Astrocyte (in vitro differentiated cells and primary cell): ENCODE data around the gene GNB1L. TPM values are rescaled to one million over a fixed set of nuclear protein-coding genes. Genes with fewer than 3 reads are reported as not detected.

Experiments used
- DNase-seq: peaks from one replicate; pipeline ENCODE4 v3.0.0-alpha.2; 2010; ENCODE audit warnings: low read depth
- FAIRE-seq: peaks from 2 replicates; lab custom pipeline; 2011; peaks lifted over from hg19 to GRCh38; lab: Jason Lieb, UNC
- H2AFZ ChIP-seq: 2 replicates; pipeline ENCODE4 v1.6.0; 2012; ENCODE audit warnings: low read depth, low read length, inconsistent platforms
- H3K27ac ChIP-seq: 2 replicates; pipeline ENCODE4 v1.5.1; 2011; ENCODE audit warnings: low read depth, low read length, inconsistent platforms
- H3K27me3 ChIP-seq: 2 replicates; pipeline ENCODE4 v1.6.0; 2011; ENCODE audit warnings: low read length, inconsistent platforms; ENCODE audit not compliant: insufficient read depth
- H3K36me3 ChIP-seq: 2 replicates; pipeline ENCODE4 v1.5.1; 2011; ENCODE audit warnings: low read length, inconsistent platforms; ENCODE audit not compliant: insufficient read depth
- H3K4me1 ChIP-seq: 2 replicates; pipeline ENCODE4 v1.5.1; 2011; ENCODE audit warnings: low read length, inconsistent platforms; ENCODE audit not compliant: insufficient read depth
- H3K4me2 ChIP-seq: 2 replicates; pipeline ENCODE4 v1.6.0; 2012; ENCODE audit warnings: low read length, inconsistent platforms
- H3K4me3 ChIP-seq: 2 replicates; pipeline ENCODE4 v1.5.1; 2011; ENCODE audit warnings: low read depth, mild to moderate bottlenecking, low read length, inconsistent platforms; ENCODE audit not compliant: insufficient read depth
- H3K79me2 ChIP-seq: 2 replicates; pipeline ENCODE4 v1.6.0; 2012; ENCODE audit warnings: mild to moderate bottlenecking, low read length, inconsistent platforms; ENCODE audit not compliant: insufficient read depth
- H3K9ac ChIP-seq: 2 replicates; pipeline ENCODE4 v1.6.0; 2012; ENCODE audit warnings: mild to moderate bottlenecking, low read length, inconsistent platforms
- H3K9me3 ChIP-seq: 2 replicates; pipeline ENCODE4 v1.5.1; 2012; ENCODE audit warnings: low read depth, mild to moderate bottlenecking, low read length, inconsistent platforms; ENCODE audit not compliant: insufficient read depth
- H4K20me1 ChIP-seq: 2 replicates; pipeline ENCODE4 v1.6.0; 2012; ENCODE audit warnings: low read length, inconsistent platforms; ENCODE audit not compliant: insufficient read depth
- H3K27ac Mint-ChIP-seq: one replicate; pipeline ENCODE4 v1.8.0; 2021; ENCODE audit warnings: mild to moderate bottlenecking, mixed read lengths; ENCODE audit not compliant: unreplicated experiment
- H3K27me3 Mint-ChIP-seq: one replicate; pipeline ENCODE4 v1.8.0; 2021; ENCODE audit warnings: low read depth, mixed read lengths; ENCODE audit not compliant: unreplicated experiment
- H3K36me3 Mint-ChIP-seq: one replicate; pipeline ENCODE4 v1.8.0; 2021; ENCODE audit warnings: low read depth, mixed read lengths; ENCODE audit not compliant: unreplicated experiment
- H3K4me1 Mint-ChIP-seq: one replicate; pipeline ENCODE4 v1.8.0; 2021; ENCODE audit warnings: low read depth, mixed read lengths; ENCODE audit not compliant: unreplicated experiment
- H3K4me3 Mint-ChIP-seq: one replicate; pipeline ENCODE4 v1.8.0; 2021; ENCODE audit warnings: mild to moderate bottlenecking, moderate library complexity, mixed read lengths; ENCODE audit not compliant: unreplicated experiment
- H3K9me3 Mint-ChIP-seq: one replicate; pipeline ENCODE4 v1.8.0; 2021; ENCODE audit warnings: mild to moderate bottlenecking, mixed read lengths; ENCODE audit not compliant: unreplicated experiment
- EZH2 ChIP-seq: IDR thresholded peaks from 2 replicates; pipeline ENCODE4 v1.6.1; 2012; ENCODE audit warnings: mild to moderate bottlenecking, low read length, inconsistent platforms; ENCODE audit not compliant: insufficient read depth
- total RNA-seq: library from RNA; stranded (reverse); gene quantifications from 2 replicates; pipeline ENCODE4 v1.2.1, GENCODE V29; 2021
- TF ChIP-seq, protein P1 (sequence below): IDR thresholded peaks from 2 replicates; pipeline ENCODE4 v1.5.1; 2011; ENCODE audit warnings: low read depth, mild to moderate bottlenecking, inconsistent platforms, low read length, moderate library complexity; ENCODE audit not compliant: insufficient read depth

The GNB1L gene
- total RNA-seq, 1 donor from 2014 or later, result 14.3 TPM

DNA sequence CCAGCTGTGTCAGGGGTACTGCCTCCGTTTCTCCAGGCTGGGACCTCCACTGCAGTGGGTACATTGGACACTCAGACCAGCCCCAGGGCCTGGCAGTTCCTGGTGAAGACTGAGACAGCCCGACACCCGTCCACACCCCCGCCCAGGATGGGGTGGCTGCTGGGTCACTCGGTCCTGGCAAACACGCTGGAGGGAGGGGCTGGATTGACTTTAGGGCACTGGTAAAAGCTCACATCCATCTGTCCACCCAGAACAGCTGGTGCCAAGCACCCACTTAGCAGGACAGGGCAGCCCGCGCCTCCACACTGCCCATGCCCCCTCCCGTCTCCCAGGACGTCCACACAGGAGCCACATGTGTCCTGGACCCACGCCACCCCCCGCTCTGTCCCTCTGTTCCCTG lies 104.8 kb downstream of the GNB1L start:
- TF ChIP-seq, protein P1, sequence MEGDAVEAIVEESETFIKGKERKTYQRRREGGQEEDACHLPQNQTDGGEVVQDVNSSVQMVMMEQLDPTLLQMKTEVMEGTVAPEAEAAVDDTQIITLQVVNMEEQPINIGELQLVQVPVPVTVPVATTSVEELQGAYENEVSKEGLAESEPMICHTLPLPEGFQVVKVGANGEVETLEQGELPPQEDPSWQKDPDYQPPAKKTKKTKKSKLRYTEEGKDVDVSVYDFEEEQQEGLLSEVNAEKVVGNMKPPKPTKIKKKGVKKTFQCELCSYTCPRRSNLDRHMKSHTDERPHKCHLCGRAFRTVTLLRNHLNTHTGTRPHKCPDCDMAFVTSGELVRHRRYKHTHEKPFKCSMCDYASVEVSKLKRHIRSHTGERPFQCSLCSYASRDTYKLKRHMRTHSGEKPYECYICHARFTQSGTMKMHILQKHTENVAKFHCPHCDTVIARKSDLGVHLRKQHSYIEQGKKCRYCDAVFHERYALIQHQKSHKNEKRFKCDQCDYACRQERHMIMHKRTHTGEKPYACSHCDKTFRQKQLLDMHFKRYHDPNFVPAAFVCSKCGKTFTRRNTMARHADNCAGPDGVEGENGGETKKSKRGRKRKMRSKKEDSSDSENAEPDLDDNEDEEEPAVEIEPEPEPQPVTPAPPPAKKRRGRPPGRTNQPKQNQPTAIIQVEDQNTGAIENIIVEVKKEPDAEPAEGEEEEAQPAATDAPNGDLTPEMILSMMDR, result no peak
- TF ChIP-seq EZH2, result no peak
- no peak overlapping the region for H3K4me2 ChIP-seq
- no peaks in the 10 kb centered on the region for H4K20me1 ChIP-seq
- DNase-seq (no peak), FAIRE-seq (no peak)
- Mint-ChIP-seq H3K27ac (no peak overlapping the region), H3K4me1 (no peaks in the 10 kb centered on the region), H3K27me3 (peaks cover 39% of the 10 kb centered on the region), H3K9me3 (peaks cover 2% of the 10 kb centered on the region), H3K4me3 (no peak overlapping the region), H3K36me3 (no peaks in the 10 kb centered on the region)
- H3K36me3 ChIP-seq, result no peaks in the 10 kb centered on the region
- no peak overlapping the region for H3K4me3 ChIP-seq
- peaks cover 39% of the 10 kb centered on the region for H3K27me3 ChIP-seq
- no peak overlapping the region for H3K27ac ChIP-seq
- no peaks in the 10 kb centered on the region for H3K9me3 ChIP-seq
- H3K4me1 ChIP-seq, result peaks cover 8% of the 10 kb centered on the region
- H2AFZ ChIP-seq, result no peak overlapping the region
- H3K79me2 ChIP-seq, result no peaks in the 10 kb centered on the region
- H3K9ac ChIP-seq, result no peak overlapping the region

DNA sequence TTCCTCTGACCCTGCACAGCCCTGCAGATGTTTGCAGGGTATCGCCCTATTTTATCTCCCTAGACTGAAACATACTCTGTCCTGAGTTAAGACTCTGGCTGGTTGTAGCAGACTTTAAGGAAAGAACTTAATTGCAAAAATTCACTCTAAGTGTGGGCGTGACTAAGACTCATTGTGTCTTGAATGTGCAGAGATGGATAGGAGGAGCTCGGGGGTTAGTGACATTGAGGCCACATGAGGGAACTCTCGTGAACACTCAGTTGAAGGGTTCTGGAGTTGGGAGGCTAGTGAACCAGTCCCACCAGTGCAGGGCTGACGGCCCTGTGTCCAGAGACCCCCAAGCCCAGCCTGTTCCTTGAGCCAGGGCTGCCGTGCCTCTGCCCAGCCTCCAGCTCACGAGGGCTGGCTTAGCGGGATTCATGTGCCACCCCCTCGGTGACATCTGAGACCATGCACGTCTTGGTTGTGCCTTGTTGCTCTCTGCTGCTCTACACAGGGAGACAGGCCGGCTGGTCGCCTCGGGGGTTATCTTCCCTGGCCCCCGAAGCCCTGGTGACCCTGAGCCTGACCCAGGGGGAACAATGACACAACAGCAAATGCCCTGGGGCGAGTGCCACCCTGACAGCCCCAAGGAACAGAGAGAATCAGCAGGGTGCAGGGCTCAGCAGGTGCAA lies 105.5 kb downstream of the GNB1L start:
- H3K27me3 ChIP-seq, result peaks cover 31% of the 10 kb centered on the region
- H3K36me3 ChIP-seq, result no peaks in the 10 kb centered on the region

DNA sequence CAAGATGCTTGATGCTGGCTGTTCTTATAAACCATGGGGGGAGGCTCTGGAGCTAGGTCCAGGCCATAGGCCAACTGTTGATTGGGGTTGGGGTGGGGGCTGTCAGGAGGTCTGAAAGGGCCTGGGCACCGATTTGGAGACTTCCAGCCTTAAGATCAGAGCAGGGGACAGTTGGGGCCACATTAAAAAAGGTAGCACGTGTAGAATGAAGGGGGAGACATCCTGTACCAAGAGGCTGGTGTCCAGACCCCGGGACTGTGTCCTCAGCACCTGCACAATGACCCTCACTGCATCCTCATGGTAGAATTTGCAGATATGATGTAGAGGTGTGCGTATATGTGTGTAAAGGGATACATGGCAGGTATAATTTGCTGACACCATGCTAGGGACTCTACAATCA lies 106.5 kb downstream of the GNB1L start:
- DNase-seq (no peak), FAIRE-seq (no peak)
- Histone ChIP-seq H3K9me3 (no peaks in the 10 kb centered on the region), H3K9ac (no peak overlapping the region), H3K27ac (no peak overlapping the region), H3K4me3 (no peak overlapping the region), H3K4me2 (no peak overlapping the region), H3K4me1 (peaks cover 8% of the 10 kb centered on the region), H3K79me2 (no peaks in the 10 kb centered on the region), H3K27me3 (peaks cover 23% of the 10 kb centered on the region), H3K36me3 (no peaks in the 10 kb centered on the region), H2AFZ (no peak overlapping the region), H4K20me1 (no peaks in the 10 kb centered on the region)
- Mint-ChIP-seq H3K9me3 (peaks cover 2% of the 10 kb centered on the region), H3K36me3 (no peaks in the 10 kb centered on the region), H3K4me1 (no peaks in the 10 kb centered on the region), H3K27ac (no peak overlapping the region), H3K27me3 (peaks cover 25% of the 10 kb centered on the region), H3K4me3 (no peak overlapping the region)
- no peak for TF ChIP-seq EZH2

More for the DNA sequence above, 105.5 kb downstream of the GNB1L start:
- Mint-ChIP-seq H3K9me3 (peaks cover 2% of the 10 kb centered on the region), H3K4me1 (no peaks in the 10 kb centered on the region), H3K36me3 (no peaks in the 10 kb centered on the region), H3K4me3 (no peak overlapping the region), H3K27me3 (peaks cover 35% of the 10 kb centered on the region), H3K27ac (no peak overlapping the region)
- peaks cover 8% of the 10 kb centered on the region for H3K4me1 ChIP-seq
- no peaks in the 10 kb centered on the region for H3K9me3 ChIP-seq
- FAIRE-seq (no peak), DNase-seq (no peak)
- H3K4me3 ChIP-seq, result no peak overlapping the region
- H3K4me2 ChIP-seq, result no peak overlapping the region
- H4K20me1 ChIP-seq, result no peaks in the 10 kb centered on the region
- no peaks in the 10 kb centered on the region for H3K79me2 ChIP-seq
- no peak overlapping the region for H3K27ac ChIP-seq
- no peak overlapping the region for H3K9ac ChIP-seq
- H2AFZ ChIP-seq, result no peak overlapping the region
- TF ChIP-seq, protein P1, result no peak
